Activated naive CD4-positive, alpha-beta T cell treated with anti-CD3 and anti-CD28 coated beads, Interleukin-2, amount 50 U/mL, for 16 hours (primary cell): ENCODE results near the gene LTA.

Experiments used
- DNase-seq: peaks from one replicate; pipeline ENCODE4 v3.0.0-alpha.2; 2020

Gene LTA

DNA sequence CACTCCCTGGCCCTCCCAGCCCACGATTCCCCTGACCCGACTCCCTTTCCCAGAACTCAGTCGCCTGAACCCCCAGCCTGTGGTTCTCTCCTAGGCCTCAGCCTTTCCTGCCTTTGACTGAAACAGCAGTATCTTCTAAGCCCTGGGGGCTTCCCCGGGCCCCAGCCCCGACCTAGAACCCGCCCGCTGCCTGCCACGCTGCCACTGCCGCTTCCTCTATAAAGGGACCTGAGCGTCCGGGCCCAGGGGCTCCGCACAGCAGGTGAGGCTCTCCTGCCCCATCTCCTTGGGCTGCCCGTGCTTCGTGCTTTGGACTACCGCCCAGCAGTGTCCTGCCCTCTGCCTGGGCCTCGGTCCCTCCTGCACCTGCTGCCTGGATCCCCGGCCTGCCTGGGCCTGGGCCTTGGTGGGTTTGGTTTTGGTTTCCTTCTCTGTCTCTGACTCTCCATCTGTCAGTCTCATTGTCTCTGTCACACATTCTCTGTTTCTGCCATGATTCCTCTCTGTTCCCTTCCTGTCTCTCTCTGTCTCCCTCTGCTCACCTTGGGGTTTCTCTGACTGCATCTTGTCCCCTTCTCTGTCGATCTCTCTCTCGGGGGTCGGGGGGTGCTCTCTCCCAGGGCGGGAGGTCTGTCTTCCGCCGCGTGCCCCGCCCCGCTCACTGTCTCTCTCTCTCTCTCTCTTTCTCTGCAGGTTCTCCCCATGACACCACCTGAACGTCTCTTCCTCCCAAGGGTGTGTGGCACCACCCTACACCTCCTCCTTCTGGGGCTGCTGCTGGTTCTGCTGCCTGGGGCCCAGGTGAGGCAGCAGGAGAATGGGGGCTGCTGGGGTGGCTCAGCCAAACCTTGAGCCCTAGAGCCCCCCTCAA lies at the start of gene LTA:
Gene LTA (plus strand): TSS at position 249 of the 871 bp plus-strand sequence. CDS start 454 bp downstream, at position 703.
- peak; percentile 79 for DNase-seq

DNA sequence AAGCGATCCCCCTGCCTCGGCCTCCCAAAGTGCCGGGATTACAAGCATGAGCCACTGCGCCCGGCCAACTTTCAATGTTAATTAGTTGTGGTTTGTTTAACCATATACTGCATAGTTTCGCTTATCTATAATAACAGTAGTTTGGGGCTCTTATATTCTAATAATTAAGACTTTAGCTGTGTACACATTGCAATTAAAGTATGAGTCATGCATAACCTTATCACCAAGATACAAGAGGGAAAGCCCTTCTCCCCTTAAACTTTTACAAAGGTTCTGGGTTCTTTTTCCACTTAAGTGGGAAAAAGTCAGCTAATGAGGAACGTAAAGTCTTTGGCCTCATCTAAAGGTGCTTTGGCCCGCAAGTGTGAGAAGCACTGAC lies 46.5 kb upstream of the LTA start:
- no peak for DNase-seq

- DNase-seq = no peak
These were observed 46.0 kb upstream of the LTA start for GRCh38 chr6:31525932-31526591.

DNA sequence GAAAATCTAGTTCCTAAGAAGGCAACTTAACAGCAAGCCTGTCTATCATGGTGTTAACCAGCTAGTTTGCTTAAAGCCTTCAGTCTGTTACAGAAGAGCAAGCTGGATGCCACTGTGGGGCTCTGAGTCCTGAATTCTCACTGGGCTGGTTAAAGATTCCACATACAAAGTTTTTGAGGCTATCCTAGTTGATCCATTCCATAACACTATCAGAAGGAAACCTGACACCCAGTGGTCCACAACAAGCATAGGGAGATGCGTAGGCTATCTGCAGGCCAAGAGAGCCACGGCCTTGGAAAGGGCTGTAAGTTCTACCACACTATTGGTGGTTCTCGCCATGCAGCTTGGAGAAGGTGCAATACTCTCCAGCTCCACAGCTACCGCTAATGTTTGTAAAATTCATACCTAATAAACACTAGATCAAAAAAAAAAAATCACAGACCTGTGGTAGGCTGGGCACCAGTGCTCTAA lies 43.7 kb upstream of the LTA start:
- no peak for DNase-seq

DNA sequence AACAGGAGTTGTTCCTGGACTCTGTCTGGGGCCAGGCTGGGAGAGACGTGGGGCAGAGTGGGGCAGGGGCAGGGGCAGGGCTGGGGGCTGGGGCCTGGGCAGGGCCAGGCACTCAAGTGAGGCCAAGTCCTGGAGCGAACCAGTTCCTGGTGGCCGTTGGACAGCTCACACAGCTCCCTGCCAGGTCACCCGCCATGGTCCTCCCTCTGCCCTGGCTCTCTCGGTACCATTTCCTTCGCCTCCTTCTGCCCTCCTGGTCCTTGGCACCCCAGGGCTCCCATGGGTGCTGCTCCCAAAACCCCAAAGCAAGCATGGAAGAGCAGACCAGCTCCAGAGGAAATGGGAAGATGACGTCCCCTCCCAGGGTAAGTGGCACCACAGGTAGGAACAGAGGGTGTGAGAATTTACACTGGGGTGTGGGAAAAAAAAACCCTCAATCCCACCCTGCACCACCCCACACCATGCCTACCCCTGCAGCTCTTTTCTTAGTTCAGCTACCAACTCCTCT lies 43.2 kb upstream of the LTA start, which contains the start of gene MCCD1:
Gene MCCD1 (plus strand): TSS at position 142 of the 508 bp plus-strand sequence. CDS start 53 bp downstream, at position 195.
- no peak for DNase-seq

DNA sequence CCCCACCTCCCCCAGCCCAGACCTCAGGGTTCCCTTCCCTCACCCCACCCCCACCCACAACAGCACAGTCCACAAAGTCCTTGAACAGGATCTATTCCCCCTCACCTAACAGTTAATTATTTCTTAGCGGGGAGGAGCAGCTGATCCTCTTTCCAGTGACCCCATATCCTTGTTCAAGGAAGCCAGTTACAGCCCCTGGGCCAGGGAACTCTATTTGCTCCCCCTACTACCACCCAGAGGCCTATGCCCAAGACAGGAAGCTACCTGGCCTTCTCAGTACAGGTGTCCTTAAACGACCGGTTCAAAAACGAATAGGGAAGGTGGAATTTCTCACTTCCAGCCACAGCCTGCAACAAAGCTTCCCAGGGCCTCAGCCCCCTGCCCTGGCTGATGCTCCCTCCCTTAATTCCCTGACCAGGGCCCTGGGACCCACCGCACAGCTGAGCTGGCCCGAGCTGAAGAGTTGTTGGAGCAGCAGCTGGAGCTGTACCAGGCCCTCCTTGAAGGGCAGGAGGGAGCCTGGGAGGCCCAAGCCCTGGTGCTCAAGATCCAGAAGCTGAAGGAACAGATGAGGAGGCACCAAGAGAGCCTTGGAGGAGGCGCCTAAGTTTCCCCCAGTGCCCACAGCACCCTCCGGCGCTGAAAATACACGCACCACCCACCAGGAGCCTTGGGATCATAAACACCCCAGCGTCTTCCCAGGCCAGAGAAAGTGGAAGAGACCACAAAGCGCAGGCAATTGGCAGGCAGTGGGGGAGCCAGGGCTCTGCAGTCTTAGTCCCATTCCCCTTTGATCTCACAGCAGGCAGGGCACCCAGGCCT lies 42.5 kb upstream of the LTA start:
- DNase-seq = no peak

GRCh38 chr6:31530659-31531058 lies 41.4 kb upstream of the LTA start:
- DNase-seq = no peak

- DNase-seq = no peak
These were observed 40.9 kb upstream of the LTA start for GRCh38 chr6:31531162-31531561.

- DNase-seq = no peak
These were observed 40.1 kb upstream of the LTA start for GRCh38 chr6:31531771-31532643.

- DNase-seq = no peak
These were observed 39.2 kb upstream of the LTA start for GRCh38 chr6:31532644-31533454.

GRCh38 chr6:31533455-31533841 lies 38.6 kb upstream of the LTA start:
- DNase-seq = no peak

DNA sequence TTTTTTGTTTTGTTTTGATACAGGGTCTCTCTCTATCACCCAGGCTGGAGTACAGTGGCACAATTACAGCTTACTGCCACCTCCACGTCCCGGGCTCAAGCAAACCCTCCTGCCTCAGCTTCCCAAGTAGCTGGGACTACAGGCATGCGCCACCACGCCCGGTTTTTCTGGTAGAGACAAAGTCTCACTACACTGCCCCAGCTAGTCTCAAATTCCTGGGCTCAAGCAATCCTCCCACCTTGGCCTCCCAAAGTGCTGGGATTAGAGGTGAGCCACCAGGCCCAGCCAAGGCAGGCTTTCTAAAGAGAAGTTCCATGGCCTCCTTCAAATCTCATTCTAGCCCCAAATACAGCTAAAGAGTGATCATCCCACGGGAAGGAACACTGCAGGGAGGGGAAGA lies 38.1 kb upstream of the LTA start:
- DNase-seq = no peak

DNA sequence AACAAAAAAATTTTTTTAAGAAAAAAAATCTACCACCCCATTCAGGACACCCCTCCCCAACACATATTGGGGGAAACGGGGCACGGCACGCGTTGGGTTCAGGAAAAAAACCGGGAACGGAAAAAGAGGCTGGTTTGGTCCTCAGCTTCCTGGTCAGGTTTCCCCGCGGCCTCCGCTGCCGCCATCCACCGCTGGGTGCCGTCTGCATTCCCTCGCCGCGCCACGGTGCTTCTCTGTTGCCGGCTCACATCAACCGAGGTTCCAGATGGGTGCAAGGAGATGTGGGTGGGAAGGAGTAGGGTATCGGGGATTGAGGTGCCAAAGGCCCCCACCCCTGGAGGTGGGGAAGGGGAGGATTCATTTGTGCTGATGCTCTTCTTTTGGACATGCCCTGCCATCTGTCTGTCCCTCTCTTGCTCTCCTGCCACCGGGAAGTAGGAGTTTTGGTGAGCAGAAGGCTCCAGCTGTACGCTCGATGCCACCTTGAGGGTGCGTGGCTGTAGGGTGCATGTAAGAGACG lies 37.5 kb upstream of the LTA start:
- no peak for DNase-seq

GRCh38 chr6:31535538-31536324 lies 36.4 kb upstream of the LTA start:
- DNase-seq = no peak

- DNase-seq = no peak
These were observed 33.2 kb upstream of the LTA start for GRCh38 chr6:31538805-31539400.

GRCh38 chr6:31540640-31541039 lies 31.4 kb upstream of the LTA start:
- no peak for DNase-seq

DNA sequence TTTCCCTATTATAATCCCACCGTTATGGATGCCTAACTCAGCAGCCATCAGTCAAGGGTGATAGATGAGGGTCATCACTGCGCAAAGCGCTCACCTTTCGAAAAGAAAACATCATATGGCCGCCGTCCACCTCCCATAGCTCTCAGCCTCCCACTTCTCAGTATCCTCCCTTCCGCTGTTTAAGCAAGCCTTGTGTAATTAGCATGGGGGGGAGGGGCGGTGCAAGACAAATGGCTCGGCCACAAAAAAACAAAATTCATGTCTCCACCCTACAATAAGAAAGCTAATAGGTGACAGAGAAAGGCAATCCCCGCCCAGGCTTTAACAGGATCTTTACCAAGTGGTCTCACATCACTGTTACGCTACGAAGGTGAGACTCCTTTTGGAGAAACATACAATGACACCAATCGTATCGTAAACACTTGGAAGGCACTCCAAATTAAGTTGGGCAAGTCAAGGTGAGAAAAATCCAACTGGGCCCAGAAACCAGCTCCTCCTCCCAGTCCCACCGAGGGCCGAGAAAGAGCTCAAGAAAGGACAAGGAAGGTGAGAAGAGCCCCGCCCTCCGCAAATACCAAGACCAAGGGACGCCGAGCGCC lies 30.9 kb upstream of the LTA start:
- DNase-seq = peak; percentile 58

DNA sequence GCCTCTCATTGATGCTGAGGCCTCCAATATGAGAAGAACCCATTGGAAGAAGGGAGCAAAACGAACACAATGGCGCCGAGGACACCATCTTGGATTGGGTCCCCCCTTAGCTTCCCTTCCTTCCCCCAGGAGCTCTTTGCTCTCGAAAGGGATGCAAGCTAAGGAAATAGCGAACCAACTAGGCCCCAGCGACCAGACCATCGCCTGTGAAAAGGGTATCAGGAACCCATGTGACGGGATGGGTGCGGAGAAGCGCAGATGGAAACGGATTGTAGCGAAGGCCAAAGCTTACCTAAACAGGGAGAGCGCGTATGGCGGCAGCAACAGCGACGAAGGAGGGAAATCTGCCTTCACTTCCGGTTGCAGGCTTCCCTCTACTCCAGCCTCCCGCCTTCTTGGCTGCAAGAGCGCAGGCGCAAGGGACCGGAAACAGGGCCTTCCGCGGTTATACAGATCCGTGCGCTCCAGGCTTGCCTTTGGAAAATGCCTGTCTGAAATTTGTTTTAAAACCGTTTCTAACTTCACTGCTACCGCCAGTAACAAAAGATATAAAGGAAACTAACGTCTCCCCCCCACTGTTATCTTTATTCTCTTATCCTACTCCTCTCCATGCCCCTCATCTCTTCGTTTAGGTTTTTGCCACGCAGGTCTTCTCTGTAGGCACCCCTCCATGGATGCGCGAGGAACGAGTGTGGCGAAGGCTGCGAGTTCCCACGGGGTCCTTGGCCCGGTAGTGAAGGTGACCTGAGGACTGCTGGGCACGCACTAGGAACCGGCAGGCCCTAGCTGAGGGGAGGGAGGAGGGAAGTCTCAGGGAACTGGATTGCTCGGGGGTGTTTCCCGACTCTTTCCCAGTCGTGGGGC lies 30.2 kb upstream of the LTA start, which contains the start of gene DDX39B:
Gene DDX39B (minus strand): TSS at position 346 of the 864 bp plus-strand sequence. CDS start 1,471 bp downstream, outside the sequence.
- peak; percentile 94 for DNase-seq
